Mesenteric fat pad (tissue), 1 donor: Measurements from ENCODE around the gene STAG2. TPM values are rescaled to one million over a fixed set of nuclear protein-coding genes. Genes with fewer than 3 reads are reported as not detected.
"Not testable (repeated sequence)": the region's sequence is repeated elsewhere in the genome, so short reads cannot be mapped to it uniquely, and the experiment has no call there.

Experiments used
- DNase-seq: peaks from one replicate; pipeline ENCODE4 v3.0.0-alpha.2; 2020; ENCODE audit warnings: low spot score
- total RNA-seq: library from RNA; stranded (reverse); fragmentation: NEBNext Ultra II Directional; extraction: Animal tissue kit (Norgen Biotek cat#: 25700); gene quantifications from one replicate; pipeline ENCODE4 v1.2.1, GENCODE V29; 2021
- donor health status: DM: yes; HTN: yes; CAD: no.

The STAG2 gene
- total RNA-seq, 1 donor from 2014 or later = 52.0 TPM

DNA sequence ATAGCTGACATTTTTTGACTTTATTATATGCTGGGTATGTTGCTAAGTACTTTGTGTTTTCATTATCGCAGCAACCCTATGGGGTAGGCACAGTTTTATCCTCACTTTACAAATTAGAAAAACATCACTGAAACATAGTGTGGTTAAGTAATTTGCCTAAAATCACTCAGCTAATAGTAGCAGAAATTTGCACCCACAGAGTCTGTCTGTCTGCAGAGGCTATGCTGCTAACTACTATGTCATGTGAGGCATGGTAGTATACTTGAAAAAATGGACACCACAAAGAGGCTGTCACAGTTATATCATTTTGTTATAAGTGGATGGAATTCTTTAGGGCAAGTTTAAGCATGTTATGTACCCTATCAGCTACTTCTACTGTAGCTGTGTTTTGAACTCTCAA, 69.0 kb downstream of the STAG2 start:
- no peak for DNase-seq

DNA sequence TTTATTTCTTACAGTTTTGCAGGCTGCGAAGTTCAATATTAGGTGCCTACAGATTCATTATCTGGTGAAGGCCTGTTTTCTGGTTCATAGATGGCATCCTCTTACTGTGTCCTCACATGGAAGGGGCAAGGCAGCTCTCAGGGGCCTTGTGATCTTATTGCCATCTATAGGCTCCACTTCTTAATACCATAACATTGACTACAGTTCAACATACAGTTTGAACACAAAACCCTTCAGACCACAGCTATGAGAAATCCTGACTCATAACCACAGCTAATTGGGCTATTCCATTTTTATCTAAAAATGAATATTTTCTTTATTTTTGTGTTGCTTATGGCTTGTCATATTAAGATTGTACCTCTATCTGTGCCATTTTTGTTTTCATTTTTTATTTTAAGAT, 72.3 kb downstream of the STAG2 start:
- DNase-seq = no peak

DNA sequence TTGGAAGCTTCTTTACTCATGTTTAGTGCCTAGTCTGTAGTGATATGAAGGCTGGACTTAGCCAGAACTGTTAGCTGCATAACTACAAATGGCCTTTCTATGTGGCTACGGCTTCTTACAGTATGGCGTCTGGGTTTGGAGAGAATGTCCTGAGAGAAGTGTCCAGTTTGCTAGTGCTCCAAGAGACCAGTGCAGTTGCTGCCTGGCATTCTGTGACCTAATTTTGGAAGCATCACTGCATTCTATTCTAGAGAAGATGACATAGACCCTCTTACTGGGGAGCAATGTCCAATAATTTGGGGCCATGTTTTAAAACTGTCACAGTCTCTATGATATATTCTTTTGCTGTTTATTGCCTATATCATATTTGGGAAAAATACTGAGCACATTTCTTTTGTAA, 74.2 kb downstream of the STAG2 start:
- no peak for DNase-seq

DNA sequence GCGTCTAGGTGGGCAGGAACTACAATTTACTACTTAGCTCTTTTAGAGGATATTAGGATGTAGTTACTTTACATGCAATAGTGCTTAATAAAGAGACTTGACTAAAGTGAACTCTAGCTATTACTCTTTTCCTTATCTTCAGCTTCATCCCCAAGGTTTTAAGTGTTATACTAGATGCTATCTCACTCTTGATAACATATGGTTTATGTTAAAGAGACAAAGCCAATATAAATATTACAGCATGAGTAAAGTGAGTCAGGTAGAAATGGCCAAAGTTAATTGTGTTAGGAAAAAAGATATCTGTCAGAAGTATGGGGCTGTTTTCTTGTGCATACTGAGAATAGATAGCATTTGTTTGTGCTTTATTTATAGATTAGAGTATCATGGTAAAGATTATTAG, 80.5 kb downstream of the STAG2 start:
- DNase-seq = no peak

DNA sequence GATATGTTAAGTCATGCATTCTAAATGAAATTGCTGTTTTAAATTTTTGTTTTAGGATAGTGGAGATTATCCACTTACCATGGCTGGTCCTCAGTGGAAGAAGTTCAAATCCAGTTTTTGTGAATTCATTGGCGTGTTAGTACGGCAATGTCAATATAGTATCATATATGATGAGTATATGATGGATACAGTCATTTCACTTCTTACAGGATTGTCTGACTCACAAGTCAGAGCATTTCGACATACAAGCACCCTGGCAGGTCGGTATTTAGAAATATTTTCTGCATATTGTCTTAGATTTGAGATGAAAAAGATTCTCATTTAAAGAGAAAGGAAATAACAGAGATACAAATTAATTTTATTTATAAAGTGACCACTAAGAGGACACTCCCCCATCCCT, 83.6 kb downstream of the STAG2 start:
- DNase-seq = no peak

DNA sequence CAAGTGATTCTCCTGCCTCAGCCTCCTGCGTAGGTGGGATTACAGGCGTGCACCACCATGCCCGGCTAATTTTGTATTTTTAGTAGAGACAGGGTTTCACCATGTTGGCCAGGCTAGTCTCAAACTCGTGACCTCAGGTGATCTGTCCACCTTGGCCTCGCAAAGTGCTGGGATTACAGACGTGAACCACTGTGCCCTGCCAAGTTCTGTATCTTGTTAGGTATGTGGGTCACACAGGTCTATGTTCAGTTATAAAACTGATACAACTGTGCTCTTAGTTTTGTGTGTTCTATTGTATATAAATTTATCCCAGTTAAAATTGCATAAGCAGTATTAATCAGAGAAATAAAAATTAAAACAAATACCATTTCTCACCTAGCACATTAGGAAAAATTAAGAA, 122.9 kb downstream of the STAG2 start:
- DNase-seq = not testable (repeated sequence)

DNA sequence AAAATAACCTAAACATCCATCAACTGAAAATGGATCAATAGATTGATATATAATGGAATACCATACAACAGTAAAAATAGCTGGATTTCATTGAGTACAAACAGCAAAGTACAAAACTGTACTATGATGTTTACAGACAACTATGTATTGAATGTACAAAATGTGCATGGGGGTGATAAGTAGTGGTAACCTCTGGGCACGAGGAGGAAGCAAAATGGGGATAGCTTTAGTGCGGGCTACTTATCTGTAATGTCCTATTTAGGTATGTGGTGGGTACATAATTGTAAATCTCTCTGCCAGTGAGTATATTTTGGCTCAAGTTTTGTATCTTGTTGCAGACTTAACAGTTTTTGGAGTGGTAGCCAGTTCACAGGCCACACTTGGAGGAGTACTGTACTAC, 123.6 kb downstream of the STAG2 start:
- no peak for DNase-seq

DNA sequence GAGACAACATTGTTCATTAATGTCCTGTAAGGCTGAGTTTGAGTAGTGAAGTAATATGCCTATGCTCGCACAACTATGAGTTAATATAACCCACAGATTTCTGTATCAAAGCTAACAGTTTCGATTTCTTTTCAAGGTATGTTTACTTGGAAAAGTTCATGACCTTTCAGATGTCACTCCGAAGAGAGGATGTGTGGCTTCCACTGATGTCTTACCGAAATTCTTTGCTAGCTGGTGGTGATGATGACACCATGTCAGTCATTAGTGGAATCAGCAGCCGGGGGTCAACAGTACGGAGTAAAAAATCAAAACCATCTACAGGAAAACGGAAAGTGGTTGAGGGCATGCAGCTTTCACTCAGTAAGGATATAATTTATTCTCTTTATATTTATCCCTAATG, 124.9 kb downstream of the STAG2 start:
- no peak for DNase-seq

DNA sequence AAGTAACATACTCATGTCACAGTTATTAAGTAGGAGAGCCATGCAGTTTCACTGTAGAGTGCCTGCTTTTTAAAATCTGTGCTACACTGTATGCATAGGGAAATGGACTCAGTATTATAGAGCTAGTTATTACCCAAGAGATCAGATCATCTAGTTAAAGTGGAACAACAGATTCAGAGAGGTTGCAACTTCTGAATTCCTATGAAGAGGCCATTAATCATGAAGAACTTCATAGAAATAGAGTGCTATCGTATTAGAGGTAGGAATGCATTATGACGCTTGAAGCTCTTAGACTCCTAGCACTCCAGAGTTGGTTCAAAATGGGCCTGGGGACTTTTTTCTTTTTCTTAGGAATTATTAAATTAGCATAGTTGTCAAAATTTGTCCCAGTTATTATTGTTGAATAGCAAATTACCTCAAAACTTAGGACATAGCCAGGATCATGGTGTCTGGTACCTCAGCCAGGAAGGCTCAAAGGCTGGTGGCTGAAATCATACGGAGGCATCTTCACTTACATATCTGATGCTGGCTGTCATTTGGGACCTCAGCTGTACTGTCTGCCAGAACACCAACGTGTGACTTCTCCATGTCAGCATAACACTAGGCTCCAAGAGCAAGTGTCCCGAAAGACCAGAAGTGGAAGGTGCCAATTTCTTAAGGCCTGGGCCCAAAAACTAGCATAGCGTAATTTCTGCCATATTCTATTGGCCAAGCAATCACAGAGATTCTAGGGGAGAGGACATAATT, 125.7 kb downstream of the STAG2 start:
- DNase-seq = no peak

DNA sequence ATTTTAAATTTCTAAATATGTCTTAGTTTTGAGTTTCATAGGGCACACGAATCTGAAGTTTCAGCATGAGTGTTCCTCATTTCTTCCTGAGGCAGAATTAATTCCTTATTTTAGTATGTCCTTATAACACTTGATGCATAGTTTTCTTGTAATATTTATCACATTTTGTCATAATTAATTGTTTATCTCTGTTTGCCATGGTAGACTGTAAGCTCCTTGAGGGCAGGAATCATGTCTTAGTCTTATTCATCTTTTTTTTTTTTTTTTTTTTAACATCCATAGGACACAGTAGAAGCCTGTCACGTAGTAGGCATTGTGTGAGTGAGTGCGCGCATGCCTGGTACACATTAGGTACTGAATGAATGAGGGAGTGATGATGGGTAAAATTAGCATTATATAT, 131.7 kb downstream of the STAG2 start:
- DNase-seq = no peak

DNA sequence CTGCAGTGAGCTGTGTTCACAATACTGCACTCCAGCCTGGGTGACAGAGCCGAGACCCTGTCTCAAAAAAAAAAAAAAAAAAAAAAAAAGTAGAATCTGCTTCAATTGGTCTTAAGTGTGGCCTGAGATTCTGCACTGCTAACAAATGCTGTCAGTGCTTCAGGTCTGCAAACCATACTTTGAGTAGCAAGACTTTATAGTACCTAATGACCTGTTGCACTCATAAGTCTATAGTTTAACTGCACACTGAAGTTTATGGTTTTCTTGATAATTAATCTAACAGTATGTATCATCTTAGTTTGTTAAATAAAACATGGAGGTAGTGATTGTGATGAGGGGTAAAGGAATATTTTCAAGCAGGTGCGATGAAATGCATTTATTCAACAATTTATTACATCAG, 135.6 kb downstream of the STAG2 start:
- DNase-seq = no peak

DNA sequence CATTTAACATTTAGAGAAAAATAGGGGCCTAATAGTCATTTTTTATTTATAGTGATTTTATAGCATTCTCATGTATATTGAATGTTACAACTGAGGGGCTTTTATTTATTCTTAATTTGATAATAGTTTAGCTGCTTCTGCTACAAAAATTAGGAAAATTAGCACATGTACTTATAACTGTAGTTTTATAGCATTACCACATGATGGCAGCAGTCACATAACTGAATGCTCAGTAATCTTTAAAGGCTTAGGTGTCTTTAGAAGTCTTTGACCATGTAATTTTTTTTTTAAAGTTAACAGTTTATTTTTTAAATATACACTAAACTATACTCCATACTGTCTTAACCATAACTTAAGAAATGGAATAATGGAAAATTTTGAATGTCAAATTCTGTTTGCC, 136.6 kb downstream of the STAG2 start:
- DNase-seq = no peak

DNA sequence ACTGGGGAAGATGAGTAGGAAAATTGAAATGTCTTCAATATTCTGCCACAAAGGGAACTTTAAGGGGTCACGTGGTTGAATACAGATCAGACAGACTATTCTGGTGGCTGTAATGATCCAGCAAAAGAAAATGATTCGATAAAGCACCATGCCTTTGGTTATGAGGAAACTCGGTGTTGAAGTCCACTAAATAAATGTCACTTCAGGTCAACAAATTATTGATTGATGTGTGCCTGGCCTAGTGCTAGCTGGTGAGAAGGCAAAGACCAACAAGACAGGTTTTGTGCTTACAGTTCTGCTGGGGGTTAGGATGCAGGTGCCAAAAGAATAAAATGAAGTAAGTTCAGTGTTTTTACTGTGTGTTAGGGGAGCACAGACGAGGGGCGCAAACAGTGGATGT, 142.5 kb downstream of the STAG2 start:
- no peak for DNase-seq

DNA sequence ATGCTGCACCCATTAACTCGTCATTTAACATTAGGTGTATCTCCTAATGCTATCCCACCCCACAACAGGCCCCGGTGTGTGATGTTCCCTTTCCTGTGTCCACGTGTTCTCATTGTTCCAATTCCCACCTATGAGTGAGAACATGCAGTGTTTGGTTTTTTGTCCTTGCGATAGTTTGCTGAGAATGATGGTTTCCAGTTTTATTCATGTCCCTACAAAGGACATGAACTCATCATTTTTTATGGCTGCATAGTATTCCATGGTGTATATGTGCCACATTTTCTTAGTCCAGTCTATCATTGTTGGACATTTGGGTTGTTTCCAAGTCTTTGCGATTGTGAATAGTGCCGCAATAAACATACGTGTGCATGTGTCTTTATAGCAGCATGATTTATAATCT, 143.0 kb downstream of the STAG2 start:
- DNase-seq = not testable (repeated sequence)

DNA sequence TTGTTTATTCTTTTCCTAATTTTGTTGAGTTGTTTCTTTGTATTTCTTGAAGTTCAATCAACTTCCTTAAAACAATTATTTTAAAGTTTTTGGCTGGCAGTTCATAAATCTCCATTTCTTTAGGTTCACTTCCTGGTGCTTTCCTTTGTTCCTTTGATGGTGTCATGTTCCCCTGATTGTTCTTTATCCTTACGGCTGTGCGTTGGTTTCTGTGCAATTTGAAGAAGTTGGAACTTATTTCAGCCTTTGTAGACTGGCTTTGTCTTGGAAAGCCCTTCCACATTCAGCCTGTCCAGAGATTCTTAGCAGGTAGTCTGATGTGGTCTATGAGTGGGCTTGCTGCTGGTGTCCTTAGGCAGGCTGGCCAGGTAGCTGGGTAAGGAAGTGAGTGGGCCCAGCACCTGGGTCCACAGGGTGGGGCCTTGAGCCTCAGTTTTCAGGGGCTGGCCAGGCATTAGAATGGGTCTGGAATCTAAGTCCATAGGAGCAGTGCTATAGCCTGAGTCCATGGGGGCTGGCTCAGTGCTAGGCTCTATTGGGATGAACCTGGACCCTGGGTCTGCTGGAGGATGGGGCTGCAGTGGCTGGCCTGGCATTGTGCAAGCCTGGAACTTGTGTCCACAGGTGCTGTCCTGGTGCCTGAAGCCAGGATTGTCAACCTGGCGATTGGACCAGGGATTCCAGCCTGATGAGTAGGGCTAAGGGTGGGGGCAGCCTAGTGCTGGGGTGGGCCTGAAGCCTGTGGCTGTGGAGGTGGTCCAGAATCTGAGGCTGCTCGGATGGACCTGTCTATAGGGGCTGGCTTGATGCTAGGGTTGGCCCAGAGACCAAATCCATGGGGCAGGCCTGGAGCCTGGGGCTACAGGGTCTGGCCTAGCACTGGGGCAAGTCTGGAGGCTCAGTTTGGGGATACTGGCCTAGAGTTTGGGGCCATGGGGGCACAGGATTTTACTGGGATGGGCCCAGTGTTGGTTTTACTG, 152.4 kb downstream of the STAG2 start:
- DNase-seq = no peak

DNA sequence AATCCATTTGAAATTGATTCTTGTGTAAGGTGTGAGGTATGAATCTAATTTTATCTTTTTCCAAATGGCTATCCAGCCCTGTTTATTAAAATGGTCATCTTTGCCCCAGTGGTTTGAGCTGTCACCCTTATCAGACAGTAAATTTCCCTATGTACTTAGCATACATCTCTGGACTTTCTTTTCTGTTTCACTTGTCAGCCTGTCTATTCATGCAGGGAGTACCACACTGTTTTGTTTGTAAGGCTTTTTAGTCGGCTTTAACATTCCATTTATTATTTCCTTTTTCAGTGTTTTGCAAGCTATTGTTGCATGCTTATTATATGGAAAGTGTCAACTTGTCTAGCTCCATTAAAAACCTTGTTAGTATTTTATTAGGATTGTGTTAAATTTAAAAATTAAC, 155.8 kb downstream of the STAG2 start:
- DNase-seq = no peak

DNA sequence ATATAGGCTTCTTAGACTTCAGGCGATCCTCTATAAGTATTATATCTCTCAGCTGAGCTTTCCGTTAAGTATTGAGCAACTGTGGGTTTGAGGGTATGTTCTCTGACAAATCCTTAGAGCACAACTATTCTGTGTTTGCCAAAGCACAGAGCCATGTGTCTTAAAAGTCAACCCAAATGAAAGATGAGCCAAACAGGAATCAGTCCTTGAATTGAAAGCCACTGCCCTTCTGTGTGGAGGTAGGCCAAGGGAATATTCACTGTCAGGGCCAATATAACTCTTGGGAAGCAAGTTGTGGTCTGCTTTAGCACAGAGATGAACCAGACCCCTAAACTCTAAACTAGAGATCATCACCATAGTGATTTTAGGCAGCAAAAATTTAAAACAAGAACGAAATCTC, 164.0 kb downstream of the STAG2 start:
- no peak for DNase-seq

DNA sequence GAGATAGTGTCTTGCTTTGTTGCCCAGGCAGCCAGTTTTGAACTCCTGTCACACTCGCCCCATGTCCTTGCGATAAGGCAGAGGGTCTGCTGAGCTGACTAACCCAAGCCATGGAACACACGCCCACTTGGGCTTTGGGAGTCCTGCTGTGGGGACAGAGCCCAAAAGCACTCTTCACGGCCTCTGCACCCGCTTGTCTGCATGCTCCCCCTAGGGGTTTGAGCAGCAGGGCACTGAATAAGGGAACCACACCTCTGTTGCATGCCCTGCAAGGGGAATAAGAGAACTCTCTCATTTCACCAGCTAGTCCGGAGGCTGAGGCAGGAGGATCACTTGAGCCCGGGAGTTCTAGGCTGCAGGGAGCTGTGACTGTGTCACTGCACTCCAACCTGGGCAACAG, 166.0 kb downstream of the STAG2 start:
- DNase-seq = no peak

DNA sequence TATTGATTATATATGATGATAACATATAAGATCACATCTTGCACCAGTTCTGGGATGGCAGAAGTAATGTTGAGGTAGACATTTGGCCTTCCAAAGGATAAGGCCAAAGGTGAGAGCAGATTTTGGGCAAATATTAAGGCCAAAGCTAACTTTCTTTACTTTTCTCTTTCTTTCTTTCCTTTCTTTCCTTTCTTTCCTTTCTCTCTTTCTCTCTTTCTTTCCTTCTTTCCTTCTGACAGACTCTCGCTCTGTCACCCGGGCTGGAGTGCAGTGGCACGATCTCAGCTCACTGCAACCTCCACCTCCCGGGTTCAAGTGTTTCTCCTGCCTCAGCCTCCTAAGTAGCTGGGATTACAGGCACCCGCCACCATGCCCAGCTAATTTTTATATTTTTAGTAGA, 170.9 kb downstream of the STAG2 start:
- not testable (repeated sequence) for DNase-seq

DNA sequence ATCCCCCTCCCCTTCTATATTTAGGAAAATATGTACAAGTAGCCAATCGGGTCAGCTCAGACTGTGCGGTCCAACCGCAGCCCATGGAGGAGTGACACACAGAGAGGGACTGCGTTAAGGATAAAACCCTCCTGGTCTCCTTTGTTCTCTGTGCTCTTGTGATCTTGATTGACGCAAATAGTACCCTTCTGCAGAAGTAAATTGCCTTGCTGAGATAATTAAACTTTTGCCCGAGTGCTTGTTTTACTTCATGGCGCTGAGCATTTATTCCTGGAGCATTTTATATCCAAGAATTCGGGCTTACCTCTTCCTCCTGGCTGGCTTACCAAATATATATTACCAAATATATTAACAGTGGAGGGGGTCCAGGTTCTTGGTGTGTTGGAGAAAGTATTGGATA, 184.2 kb downstream of the STAG2 start:
- no peak for DNase-seq

DNA sequence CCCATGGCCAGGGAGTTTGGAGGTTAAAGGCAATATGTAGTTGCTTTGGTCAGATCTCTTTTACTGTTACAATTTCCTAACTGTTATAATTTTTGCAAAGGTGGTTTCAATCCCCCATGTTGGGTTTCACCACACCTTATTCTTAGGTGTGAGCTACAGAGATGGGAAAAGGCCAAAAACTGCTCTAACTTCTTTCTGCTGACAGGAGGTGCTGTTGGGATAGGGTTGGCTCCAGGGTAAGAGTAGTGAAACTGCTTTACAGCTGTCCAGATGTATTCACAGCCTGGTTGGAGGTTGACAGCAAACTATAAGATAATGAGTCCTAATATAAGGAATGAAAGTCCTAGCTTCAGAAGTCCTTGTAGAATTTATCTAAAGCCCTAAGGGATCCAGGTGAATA, 189.7 kb downstream of the STAG2 start:
- DNase-seq = no peak
